Trophoblast cell (in vitro differentiated cells and primary cell): ENCODE data around the gene TNFRSF14.

Source experiments
- DNase-seq, 2 donors: peaks; one replicate each; pipeline ENCODE4 v3.0.0-alpha.2; 2016
- H2AFZ ChIP-seq: 2 replicates; pipeline ENCODE4 v1.6.1; 2013; ENCODE audit warnings: low read length, moderate library complexity, mild to moderate bottlenecking; ENCODE audit not compliant: insufficient read depth, poor library complexity
- H2AK5ac ChIP-seq: 2 replicates; pipeline ENCODE4 v1.6.1; 2013; ENCODE audit warnings: mild to moderate bottlenecking, low read length
- H2BK120ac ChIP-seq: 2 replicates; pipeline ENCODE4 v1.6.1; 2013; ENCODE audit warnings: low read length, mild to moderate bottlenecking, moderate library complexity; ENCODE audit not compliant: insufficient read depth, poor library complexity
- H2BK12ac ChIP-seq: 2 replicates; pipeline ENCODE4 v1.6.1; 2013; ENCODE audit warnings: mild to moderate bottlenecking, low read length, moderate library complexity
- H2BK5ac ChIP-seq: 2 replicates; pipeline ENCODE4 v1.6.1; 2013; ENCODE audit warnings: low read length, low read depth, moderate library complexity, mild to moderate bottlenecking; ENCODE audit not compliant: poor library complexity
- H3K14ac ChIP-seq: 2 replicates; pipeline ENCODE4 v1.6.1; 2013; ENCODE audit warnings: mild to moderate bottlenecking, low read length
- H3K18ac ChIP-seq: 2 replicates; pipeline ENCODE4 v1.6.1; 2013; ENCODE audit warnings: mild to moderate bottlenecking, low read length
- H3K23ac ChIP-seq: 2 replicates; pipeline ENCODE4 v1.6.1; 2013; ENCODE audit warnings: low read length
- H3K27ac ChIP-seq: 2 replicates; pipeline ENCODE4 v1.5.1; 2013; ENCODE audit warnings: low read depth, mild to moderate bottlenecking, inconsistent platforms, low read length, moderate library complexity
- H3K27me3 ChIP-seq: 2 replicates; pipeline ENCODE4 v1.6.1; 2013; ENCODE audit warnings: inconsistent platforms, mild to moderate bottlenecking, low read length, moderate library complexity; ENCODE audit not compliant: insufficient read depth
- H3K36me3 ChIP-seq, 2 experiments: 1 replicate in 1 of 2; 2 replicates in 1 of 2; pipeline ENCODE4 v1.6.1; 2013; ENCODE audit warnings: low read length in 2 of 2, mild to moderate bottlenecking in 2 of 2, moderate library complexity in 1 of 2; ENCODE audit not compliant: insufficient read depth in 2 of 2, control insufficient read depth in 1 of 2
- H3K4ac ChIP-seq: 2 replicates; pipeline ENCODE4 v1.6.1; 2013; ENCODE audit warnings: low read depth, mild to moderate bottlenecking, low read length, moderate library complexity
- H3K4me1 ChIP-seq, 2 experiments: 1 replicate in 1 of 2; 2 replicates in 1 of 2; pipeline ENCODE4 v1.6.1; 2013; ENCODE audit warnings: low read length in 2 of 2, mild to moderate bottlenecking in 2 of 2, moderate library complexity in 1 of 2; ENCODE audit not compliant: insufficient read depth in 2 of 2, control insufficient read depth in 1 of 2
- H3K4me2 ChIP-seq: 2 replicates; pipeline ENCODE4 v1.6.1; 2013; ENCODE audit warnings: inconsistent platforms, mild to moderate bottlenecking, low read length, moderate library complexity
- H3K4me3 ChIP-seq: 2 replicates; pipeline ENCODE4 v1.5.1; 2013; ENCODE audit warnings: mild to moderate bottlenecking, low read depth, low read length, inconsistent platforms
- H3K79me1 ChIP-seq: one replicate; pipeline ENCODE4 v1.6.1; 2013; ENCODE audit warnings: low read length
- H3K79me2 ChIP-seq: 2 replicates; pipeline ENCODE4 v1.6.1; 2013; ENCODE audit warnings: low read length, mild to moderate bottlenecking; ENCODE audit not compliant: control insufficient read depth, insufficient read depth, poor library complexity
- H3K9ac ChIP-seq: 2 replicates; pipeline ENCODE4 v1.6.1; 2013; ENCODE audit warnings: mild to moderate bottlenecking, low read length
- H3K9me3 ChIP-seq: 2 replicates; pipeline ENCODE4 v1.6.1; 2013; ENCODE audit warnings: low read depth, mild to moderate bottlenecking, control low read depth, inconsistent platforms, low read length; ENCODE audit not compliant: insufficient read depth
- H4K12ac ChIP-seq: 2 replicates; pipeline ENCODE4 v1.6.1; 2013; ENCODE audit warnings: low read depth, mild to moderate bottlenecking, low read length, moderate library complexity
- H4K8ac ChIP-seq: 2 replicates; pipeline ENCODE4 v1.6.1; 2013; ENCODE audit warnings: low read depth, mild to moderate bottlenecking, low read length, moderate library complexity
- H4K91ac ChIP-seq: one replicate; pipeline ENCODE4 v1.6.1; 2013; ENCODE audit warnings: low read depth, mild to moderate bottlenecking, low read length, moderate library complexity
- WGBS: extraction: QIAGEN DNeasy Blood & Tissue Kit; methylation state at CpG from one replicate; pipeline ENCODE4 v1.1.7; 2013; ENCODE audit warnings: missing lambda C conversion rate; ENCODE audit not compliant: insufficient read length, insufficient coverage; ENCODE audit errors: extremely low coverage; 5-methylcytosine and 5-hydroxymethylcytosine counted together

The TNFRSF14 gene

GRCh38 chr1:2543543-2544092 lies 12.6 kb upstream of the TNFRSF14 start:
- no peaks in the 10 kb centered on the region for H3K9me3 ChIP-seq
- no peak overlapping the region for H3K4me2 ChIP-seq
- H3K79me2 ChIP-seq = no peaks in the 10 kb centered on the region
- no peak overlapping the region for H3K14ac ChIP-seq
- H3K18ac ChIP-seq = no peak overlapping the region
- H4K8ac ChIP-seq = no peak overlapping the region
- H3K27me3 ChIP-seq = peaks cover 4% of the 10 kb centered on the region
- no peak overlapping the region for H3K4me3 ChIP-seq
- H2AFZ ChIP-seq = no peak overlapping the region
- no peak overlapping the region for H2BK12ac ChIP-seq
- peaks cover 13 to 21% of the 10 kb centered on the region in 2 experiments for H3K4me1 ChIP-seq
- H2AK5ac ChIP-seq = no peak overlapping the region
- H4K91ac ChIP-seq = no peak overlapping the region
- DNase-seq = peak in 1 of 2 donors; percentile 28
- no peak overlapping the region for H2BK5ac ChIP-seq
- H4K12ac ChIP-seq = no peak overlapping the region
- WGBS = no CpG with 5 or more reads among the region's 26 CpGs
- H3K79me1 ChIP-seq = peaks cover 8% of the 10 kb centered on the region
- H2BK120ac ChIP-seq = no peak overlapping the region
- no peaks in the 10 kb centered on the region for H3K36me3 ChIP-seq
- no peak overlapping the region for H3K4ac ChIP-seq
- no peak overlapping the region for H3K23ac ChIP-seq
- H3K9ac ChIP-seq = no peak overlapping the region
- H3K27ac ChIP-seq = no peak overlapping the region

GRCh38 chr1:2544093-2544874 lies 11.9 kb upstream of the TNFRSF14 start:
- H2BK12ac ChIP-seq = no peak overlapping the region
- no peak for DNase-seq
- H3K4me3 ChIP-seq = no peak overlapping the region
- H4K8ac ChIP-seq = no peak overlapping the region
- no peak overlapping the region for H2AFZ ChIP-seq
- H3K79me2 ChIP-seq = no peaks in the 10 kb centered on the region
- H3K23ac ChIP-seq = no peak overlapping the region
- peaks cover 8% of the 10 kb centered on the region for H3K79me1 ChIP-seq
- no peaks in the 10 kb centered on the region for H3K9me3 ChIP-seq
- no peak overlapping the region for H3K18ac ChIP-seq
- no peak overlapping the region for H4K91ac ChIP-seq
- H3K4me1 ChIP-seq = peaks cover 13 to 21% of the 10 kb centered on the region in 2 experiments
- no peak overlapping the region for H2BK5ac ChIP-seq
- no peak overlapping the region for H3K27ac ChIP-seq
- peaks cover 4% of the 10 kb centered on the region for H3K27me3 ChIP-seq
- H3K9ac ChIP-seq = no peak overlapping the region
- H2AK5ac ChIP-seq = no peak overlapping the region
- H3K4me2 ChIP-seq = no peak overlapping the region
- H3K14ac ChIP-seq = no peak overlapping the region
- no peak overlapping the region for H3K4ac ChIP-seq
- WGBS = no CpG with 5 or more reads among the region's 26 CpGs
- H2BK120ac ChIP-seq = no peak overlapping the region
- no peak overlapping the region for H4K12ac ChIP-seq
- no peaks in the 10 kb centered on the region for H3K36me3 ChIP-seq

DNA sequence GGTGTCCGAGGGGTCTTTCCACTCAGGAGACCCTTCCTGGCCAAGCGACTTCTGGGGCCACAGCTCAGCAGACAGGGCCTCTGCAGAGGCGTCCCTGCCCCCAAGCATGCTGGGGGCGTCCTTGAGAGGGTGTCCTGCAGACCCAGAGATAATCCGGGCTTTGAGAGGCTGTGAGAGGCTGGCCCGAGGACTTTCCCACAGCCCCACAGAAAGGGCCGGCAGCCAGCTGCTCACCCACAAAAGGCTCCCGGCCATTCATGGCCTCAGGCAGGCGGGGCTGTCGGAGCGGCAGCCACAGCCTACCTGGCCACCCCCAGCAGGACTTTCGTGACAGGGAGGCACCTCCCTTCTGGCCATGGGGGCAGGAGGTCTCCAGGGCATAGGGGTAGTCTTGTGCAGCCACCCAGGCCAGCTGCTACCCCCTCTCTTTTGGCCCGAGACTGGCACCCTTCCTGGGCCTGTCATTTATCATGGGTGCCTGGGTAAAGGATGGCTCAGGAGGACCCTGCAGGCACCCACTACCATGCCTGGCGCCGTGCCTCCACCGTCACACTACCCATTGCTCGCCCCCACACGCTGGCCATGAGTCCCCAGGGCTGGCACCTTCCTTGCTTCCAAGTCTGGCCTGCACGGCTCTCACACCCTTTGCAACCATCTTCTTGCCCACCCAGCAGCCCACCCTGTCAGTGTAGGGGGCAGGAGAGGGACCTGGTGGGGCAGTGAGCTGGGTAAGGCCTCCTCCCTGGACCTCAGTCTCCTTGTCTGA lies 11.1 kb upstream of the TNFRSF14 start:
- no peak overlapping the region for H2BK120ac ChIP-seq
- no peak overlapping the region for H3K14ac ChIP-seq
- no peak overlapping the region for H3K4ac ChIP-seq
- H2AK5ac ChIP-seq = no peak overlapping the region
- peaks cover 4% of the 10 kb centered on the region for H3K27me3 ChIP-seq
- H3K79me1 ChIP-seq = peaks cover 8% of the 10 kb centered on the region
- WGBS = no CpG with 5 or more reads among the region's 19 CpGs
- H3K18ac ChIP-seq = no peak overlapping the region
- H3K23ac ChIP-seq = no peak overlapping the region
- H3K27ac ChIP-seq = no peak overlapping the region
- no peaks in the 10 kb centered on the region for H3K79me2 ChIP-seq
- no peak overlapping the region for H4K12ac ChIP-seq
- H3K36me3 ChIP-seq = no peaks in the 10 kb centered on the region
- no peak overlapping the region for H2BK5ac ChIP-seq
- peaks cover 13 to 21% of the 10 kb centered on the region in 2 experiments for H3K4me1 ChIP-seq
- peak overlapping the region; percentile 20 for H4K91ac ChIP-seq
- peak overlapping the region; percentile 25 for H2BK12ac ChIP-seq
- H3K4me2 ChIP-seq = no peak overlapping the region
- DNase-seq = peak; percentile 86 to 89
- no peak overlapping the region for H4K8ac ChIP-seq
- no peak overlapping the region for H3K4me3 ChIP-seq
- peak overlapping the region; percentile 11 for H2AFZ ChIP-seq
- H3K9me3 ChIP-seq = no peaks in the 10 kb centered on the region
- H3K9ac ChIP-seq = no peak overlapping the region

- no peak overlapping the region for H2AK5ac ChIP-seq
- no peaks in the 10 kb centered on the region for H3K9me3 ChIP-seq
- no peak overlapping the region for H3K23ac ChIP-seq
- H2BK12ac ChIP-seq = no peak overlapping the region
- peak overlapping the region; percentile 49 for H3K14ac ChIP-seq
- H3K4me1 ChIP-seq = peaks cover 13 to 21% of the 10 kb centered on the region in 2 experiments
- H2BK120ac ChIP-seq = no peak overlapping the region
- H4K12ac ChIP-seq = no peak overlapping the region
- no peaks in the 10 kb centered on the region for H3K79me2 ChIP-seq
- peak overlapping the region; percentile 20 for H4K91ac ChIP-seq
- whole genome bisulfite sequencing = no CpG with 5 or more reads among the region's 43 CpGs
- H3K36me3 ChIP-seq = no peaks in the 10 kb centered on the region
- H3K4me2 ChIP-seq = peak overlapping the region; percentile 57
- H3K4me3 ChIP-seq = peak overlapping the region; percentile 29
- H4K8ac ChIP-seq = peak overlapping the region; percentile 55
- no peak overlapping the region for H3K4ac ChIP-seq
- H3K27ac ChIP-seq = no peak overlapping the region
- no peak overlapping the region for H3K9ac ChIP-seq
- H2AFZ ChIP-seq = peak overlapping the region; percentile 32
- no peak overlapping the region for H2BK5ac ChIP-seq
- peaks cover 2% of the 10 kb centered on the region for H3K27me3 ChIP-seq
- DNase-seq = peak; percentile 87 to 90
- H3K79me1 ChIP-seq = peaks cover 8% of the 10 kb centered on the region
- peak overlapping the region; percentile 71 for H3K18ac ChIP-seq
Observed at GRCh38 chr1:2545754-2546514, 10.2 kb upstream of the TNFRSF14 start.
